ENCODE results near the gene FAM78B.

The FAM78B gene

DNA sequence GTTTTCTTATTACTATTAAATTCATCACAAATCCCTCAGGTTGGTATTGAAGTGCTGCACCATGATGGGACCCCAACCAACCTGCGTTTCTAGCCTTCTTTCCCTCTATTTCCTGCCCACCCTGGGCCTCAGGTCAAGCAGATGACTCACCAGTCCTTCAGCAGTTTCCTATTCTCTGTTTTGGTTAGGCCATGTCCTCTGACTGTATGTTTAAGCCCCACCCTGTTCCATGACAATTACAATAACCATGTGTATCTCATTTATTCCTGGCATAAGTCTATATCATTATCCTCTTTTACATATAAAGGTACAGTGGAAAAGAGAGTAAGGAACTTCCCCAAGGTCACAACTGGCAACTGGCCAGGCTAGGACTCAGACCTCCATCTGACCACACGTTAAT is 5.3 kb upstream of the FAM78B start:
- no peak for TF ChIP-seq EZH2 (IDR thresholded peaks at IDR 0.05; ENCODE audit: borderline replicate concordance, low read length)
- TF ChIP-seq, protein P1, sequence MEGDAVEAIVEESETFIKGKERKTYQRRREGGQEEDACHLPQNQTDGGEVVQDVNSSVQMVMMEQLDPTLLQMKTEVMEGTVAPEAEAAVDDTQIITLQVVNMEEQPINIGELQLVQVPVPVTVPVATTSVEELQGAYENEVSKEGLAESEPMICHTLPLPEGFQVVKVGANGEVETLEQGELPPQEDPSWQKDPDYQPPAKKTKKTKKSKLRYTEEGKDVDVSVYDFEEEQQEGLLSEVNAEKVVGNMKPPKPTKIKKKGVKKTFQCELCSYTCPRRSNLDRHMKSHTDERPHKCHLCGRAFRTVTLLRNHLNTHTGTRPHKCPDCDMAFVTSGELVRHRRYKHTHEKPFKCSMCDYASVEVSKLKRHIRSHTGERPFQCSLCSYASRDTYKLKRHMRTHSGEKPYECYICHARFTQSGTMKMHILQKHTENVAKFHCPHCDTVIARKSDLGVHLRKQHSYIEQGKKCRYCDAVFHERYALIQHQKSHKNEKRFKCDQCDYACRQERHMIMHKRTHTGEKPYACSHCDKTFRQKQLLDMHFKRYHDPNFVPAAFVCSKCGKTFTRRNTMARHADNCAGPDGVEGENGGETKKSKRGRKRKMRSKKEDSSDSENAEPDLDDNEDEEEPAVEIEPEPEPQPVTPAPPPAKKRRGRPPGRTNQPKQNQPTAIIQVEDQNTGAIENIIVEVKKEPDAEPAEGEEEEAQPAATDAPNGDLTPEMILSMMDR (IDR thresholded peaks at IDR 0.05; ENCODE audit: low read length) = no peak
- no peaks in the 10 kb centered on the region for H3K79me2 ChIP-seq (ENCODE audit: insufficient read depth, low read length)
- H3F3A ChIP-seq (ENCODE audit: insufficient read depth, low read length) = no peaks in the 10 kb centered on the region
- no peak overlapping the region for H3K4me2 ChIP-seq (ENCODE audit: low read length)
- H3K4me3 ChIP-seq (ENCODE audit: low read depth, low read length, poor library complexity, severe bottlenecking) = no peak overlapping the region
- no peaks in the 10 kb centered on the region for H4K20me1 ChIP-seq (ENCODE audit: insufficient read depth, low read length)
- H3K4me1 ChIP-seq (ENCODE audit: insufficient read depth, low read length, severe bottlenecking) = peaks cover 9% of the 10 kb centered on the region
- H3K36me3 ChIP-seq (ENCODE audit: insufficient read depth, low read length) = no peaks in the 10 kb centered on the region
- no peak overlapping the region for H3K9ac ChIP-seq (ENCODE audit: low read length)
- no peaks in the 10 kb centered on the region for H3K9me3 ChIP-seq (ENCODE audit: low read length)
- no peaks in the 10 kb centered on the region for H3K27me3 ChIP-seq (ENCODE audit: insufficient read depth, low read length)
- H3K9me2 ChIP-seq (ENCODE audit: low read depth, low read length) = no peaks in the 10 kb centered on the region
- H3K27ac ChIP-seq (ENCODE audit: low read depth, low read length, poor library complexity, severe bottlenecking) = no peak overlapping the region
- no peak overlapping the region for H2AFZ ChIP-seq (ENCODE audit: low read length)

GRCh38 chr1:166170726-166171125 is 3.9 kb upstream of the FAM78B start:
- Histone ChIP-seq H3K27ac (ENCODE audit: low read depth, low read length, poor library complexity, severe bottlenecking) (no peak overlapping the region), H4K20me1 (ENCODE audit: insufficient read depth, low read length) (no peaks in the 10 kb centered on the region), H3K4me3 (ENCODE audit: low read depth, low read length, poor library complexity, severe bottlenecking) (no peak overlapping the region), H3K9me2 (ENCODE audit: low read depth, low read length) (no peaks in the 10 kb centered on the region), H3K27me3 (ENCODE audit: insufficient read depth, low read length) (no peaks in the 10 kb centered on the region), H2AFZ (ENCODE audit: low read length) (no peak overlapping the region), H3K4me1 (ENCODE audit: insufficient read depth, low read length, severe bottlenecking) (peaks cover 9% of the 10 kb centered on the region), H3K9ac (ENCODE audit: low read length) (no peak overlapping the region), H3K4me2 (ENCODE audit: low read length) (no peak overlapping the region), H3K36me3 (ENCODE audit: insufficient read depth, low read length) (no peaks in the 10 kb centered on the region), H3F3A (ENCODE audit: insufficient read depth, low read length) (no peaks in the 10 kb centered on the region), H3K79me2 (ENCODE audit: insufficient read depth, low read length) (no peaks in the 10 kb centered on the region), H3K9me3 (ENCODE audit: low read length) (no peaks in the 10 kb centered on the region)
- no peak for TF ChIP-seq EZH2 (IDR thresholded peaks at IDR 0.05; ENCODE audit: borderline replicate concordance, low read length)
- TF ChIP-seq, protein P1 (IDR thresholded peaks at IDR 0.05; ENCODE audit: low read length) = no peak

GRCh38 chr1:166170075-166170474 is 3.3 kb upstream of the FAM78B start:
- no peaks in the 10 kb centered on the region for H3K9me2 ChIP-seq (ENCODE audit: low read depth, low read length)
- no peaks in the 10 kb centered on the region for H3K9me3 ChIP-seq (ENCODE audit: low read length)
- H3F3A ChIP-seq (ENCODE audit: insufficient read depth, low read length) = no peaks in the 10 kb centered on the region
- no peaks in the 10 kb centered on the region for H3K36me3 ChIP-seq (ENCODE audit: insufficient read depth, low read length)
- H3K27me3 ChIP-seq (ENCODE audit: insufficient read depth, low read length) = no peaks in the 10 kb centered on the region
- H3K79me2 ChIP-seq (ENCODE audit: insufficient read depth, low read length) = no peaks in the 10 kb centered on the region
- H3K4me1 ChIP-seq (ENCODE audit: insufficient read depth, low read length, severe bottlenecking) = peaks cover 9% of the 10 kb centered on the region
- H3K4me2 ChIP-seq (ENCODE audit: low read length) = no peak overlapping the region
- H4K20me1 ChIP-seq (ENCODE audit: insufficient read depth, low read length) = no peaks in the 10 kb centered on the region
- H3K4me3 ChIP-seq (ENCODE audit: low read depth, low read length, poor library complexity, severe bottlenecking) = no peak overlapping the region
- TF ChIP-seq EZH2 (IDR thresholded peaks at IDR 0.05; ENCODE audit: borderline replicate concordance, low read length) = no peak
- no peak overlapping the region for H2AFZ ChIP-seq (ENCODE audit: low read length)
- H3K9ac ChIP-seq (ENCODE audit: low read length) = no peak overlapping the region
- H3K27ac ChIP-seq (ENCODE audit: low read depth, low read length, poor library complexity, severe bottlenecking) = no peak overlapping the region

- Histone ChIP-seq H3K27me3 (ENCODE audit: insufficient read depth, low read length) (no peaks in the 10 kb centered on the region), H4K20me1 (ENCODE audit: insufficient read depth, low read length) (no peaks in the 10 kb centered on the region), H2AFZ (ENCODE audit: low read length) (no peak overlapping the region), H3K4me3 (ENCODE audit: low read depth, low read length, poor library complexity, severe bottlenecking) (no peak overlapping the region), H3F3A (ENCODE audit: insufficient read depth, low read length) (no peaks in the 10 kb centered on the region), H3K9me3 (ENCODE audit: low read length) (no peaks in the 10 kb centered on the region), H3K27ac (ENCODE audit: low read depth, low read length, poor library complexity, severe bottlenecking) (no peak overlapping the region), H3K4me2 (ENCODE audit: low read length) (no peak overlapping the region), H3K9ac (ENCODE audit: low read length) (no peak overlapping the region), H3K36me3 (ENCODE audit: insufficient read depth, low read length) (no peaks in the 10 kb centered on the region), H3K79me2 (ENCODE audit: insufficient read depth, low read length) (no peaks in the 10 kb centered on the region), H3K4me1 (ENCODE audit: insufficient read depth, low read length, severe bottlenecking) (peaks cover 9% of the 10 kb centered on the region), H3K9me2 (ENCODE audit: low read depth, low read length) (no peaks in the 10 kb centered on the region)
- TF ChIP-seq, protein P1 (IDR thresholded peaks at IDR 0.05; ENCODE audit: low read length) = no peak
- TF ChIP-seq EZH2 (IDR thresholded peaks at IDR 0.05; ENCODE audit: borderline replicate concordance, low read length) = no peak
Observed at GRCh38 chr1:166169182-166169581, 2.4 kb upstream of the FAM78B start.

Measured in OCI-LY1 (cell line).